GM18870 (cell line): ENCODE data around the gene POGLUT3.

ENCODE experiments used
- ATAC-seq: cut with Tn5 transposase; IDR thresholded peaks from one replicate; pipeline ENCODE4 v1.9.1; 2021; ENCODE audit warnings: moderate library complexity; ENCODE audit not compliant: unreplicated experiment

POGLUT3 gene

DNA sequence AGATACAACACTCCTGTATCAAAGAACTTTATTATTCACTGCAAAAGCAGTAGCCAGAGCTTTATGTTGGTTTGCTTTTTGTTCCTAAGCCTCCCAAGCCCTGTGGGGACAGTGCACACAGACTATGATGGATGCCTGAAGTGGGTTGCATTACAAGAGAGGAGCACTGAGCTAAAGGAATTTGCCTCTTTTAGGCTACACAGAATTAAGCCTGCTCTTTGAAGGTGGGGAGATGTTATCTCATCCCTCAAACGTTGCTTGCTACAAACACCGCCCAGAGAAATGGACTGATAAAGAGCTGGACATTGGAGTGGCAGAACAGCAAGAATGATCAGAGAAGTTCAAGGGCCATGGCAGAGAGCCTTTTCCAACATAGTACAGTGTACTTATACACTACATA is 2.5 kb upstream of the POGLUT3 start:
- no peak for ATAC-seq

DNA sequence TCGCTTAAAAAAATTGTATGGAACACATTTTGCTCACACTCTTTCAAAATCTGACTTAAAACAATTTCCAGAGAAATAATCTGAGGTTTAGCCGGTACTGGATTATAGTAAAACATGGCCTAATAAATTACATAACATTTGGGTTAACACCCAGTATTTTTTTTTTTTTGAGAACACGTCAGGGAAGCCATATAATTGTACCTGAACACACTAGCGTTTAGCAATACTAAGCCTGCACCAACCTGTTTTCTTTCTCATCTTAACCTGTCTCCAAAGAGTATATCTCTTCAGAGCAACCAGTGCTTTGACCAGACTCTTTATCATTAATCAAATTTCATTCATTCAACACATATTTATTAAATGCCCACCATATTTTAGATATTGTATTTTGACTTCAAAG is 2.0 kb upstream of the POGLUT3 start:
- no peak for ATAC-seq

DNA sequence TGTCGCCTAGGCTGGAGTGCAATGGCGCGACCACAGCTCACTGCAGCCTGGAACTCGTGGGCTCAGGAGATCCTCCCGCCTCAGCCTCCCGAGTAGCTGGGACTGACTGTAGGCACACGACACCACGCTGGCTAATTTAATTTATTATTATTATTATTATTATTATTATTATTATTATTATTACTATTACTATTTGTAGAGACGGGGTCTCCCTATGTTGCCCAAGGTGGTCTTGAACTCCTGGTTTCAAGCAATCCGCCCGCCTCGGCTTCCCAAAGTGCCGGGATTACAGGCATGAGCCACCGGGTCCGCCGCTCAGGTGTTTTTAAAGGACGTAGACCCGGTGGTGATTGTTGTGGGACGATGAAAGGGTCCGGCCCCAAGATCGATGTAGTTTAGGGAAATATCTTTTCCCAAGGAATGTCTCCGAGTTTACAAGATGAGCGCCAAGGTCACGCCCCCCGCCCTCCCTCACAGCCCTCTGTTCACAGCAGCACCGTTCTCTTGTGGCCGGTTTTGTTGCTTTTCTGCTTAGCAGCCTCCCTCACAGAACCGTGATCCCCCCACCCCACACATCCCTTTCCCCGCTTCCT is 728 bp upstream of the POGLUT3 start:
- ATAC-seq = no peak

DNA sequence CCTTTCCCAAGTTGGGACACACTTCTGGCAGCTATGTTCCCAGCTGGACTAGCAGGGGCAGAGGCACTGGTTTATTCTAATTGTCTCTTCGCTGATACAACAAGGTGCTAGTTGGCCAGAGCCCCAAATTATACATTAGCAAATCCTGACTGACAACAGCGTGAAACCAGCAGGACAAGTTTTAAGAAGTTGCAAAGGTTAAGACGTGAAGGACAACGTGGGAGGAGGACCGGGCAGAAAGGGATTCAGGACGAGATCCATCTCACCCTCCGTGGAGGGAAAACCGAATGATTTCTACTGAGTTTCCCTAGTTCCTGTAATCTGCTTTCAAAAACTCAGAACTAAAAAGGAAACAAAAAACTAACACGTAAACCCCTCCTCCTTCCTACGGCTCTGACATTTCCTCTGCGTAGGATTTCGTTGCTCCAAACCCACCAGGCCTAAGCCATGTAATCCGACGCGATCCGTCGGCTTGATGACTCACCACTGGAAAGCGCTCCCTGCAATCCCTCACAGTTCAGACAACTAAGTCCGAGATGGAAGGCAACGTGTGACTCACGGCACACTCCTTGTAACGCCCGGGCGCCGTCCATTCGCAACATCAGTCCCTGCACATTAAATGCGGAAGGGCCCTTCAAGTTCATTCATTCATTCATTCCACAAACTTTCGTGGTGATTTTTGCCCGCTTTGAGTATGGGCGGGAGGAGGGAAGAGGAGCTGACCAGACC is 703 bp downstream of the POGLUT3 start:
- peak; percentile 69 for ATAC-seq

DNA sequence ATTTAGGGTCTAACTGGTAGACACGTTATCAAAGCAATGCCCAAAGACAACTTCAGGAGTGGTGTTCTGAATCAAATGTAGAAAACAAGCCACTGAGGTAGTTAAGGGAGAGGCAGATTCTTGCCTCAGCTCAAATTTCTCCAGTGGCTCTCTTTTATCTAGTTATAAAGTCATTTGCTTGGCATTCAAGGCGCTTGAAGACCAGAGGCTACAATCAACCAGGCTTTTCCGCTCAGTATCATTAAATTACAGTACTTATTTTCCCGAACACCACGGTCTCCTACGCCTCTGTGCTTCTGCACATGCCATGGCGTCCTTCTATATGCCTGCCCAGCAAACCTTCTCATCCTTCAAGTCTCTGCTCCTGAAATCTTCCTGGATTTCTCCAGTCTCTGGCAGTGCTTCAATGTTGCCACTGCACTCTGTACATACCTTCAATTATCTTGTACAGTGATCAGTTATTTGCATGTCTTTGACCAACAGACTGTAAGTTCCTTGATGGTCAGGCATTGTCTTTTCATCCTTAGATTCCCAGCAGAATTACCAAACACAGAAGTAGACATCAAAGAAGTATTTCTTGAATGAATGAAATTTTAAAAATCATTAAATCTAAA is 1.4 kb downstream of the POGLUT3 start:
- ATAC-seq = no peak

DNA sequence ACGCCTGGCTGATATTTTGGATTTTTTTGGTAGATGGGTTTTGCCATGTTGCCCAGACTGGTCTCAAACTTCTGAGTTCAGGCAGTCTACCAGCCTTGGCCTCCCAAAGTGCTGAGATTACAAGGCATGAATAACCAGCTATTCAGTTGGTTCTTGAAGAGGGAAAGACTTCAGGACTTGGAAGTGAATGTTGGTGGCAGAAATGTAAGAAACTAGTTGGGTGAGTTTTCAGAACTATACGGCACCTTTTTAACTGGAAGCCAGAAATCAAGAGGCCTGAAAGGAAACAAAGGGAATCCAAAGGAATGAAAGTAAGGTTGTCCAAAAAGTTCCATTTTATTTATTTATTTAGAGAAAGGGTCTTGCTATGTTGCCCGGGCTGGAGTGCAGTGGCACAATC is 2.9 kb downstream of the POGLUT3 start:
- no peak for ATAC-seq

- no peak for ATAC-seq
Measured at GRCh38 chr11:108494182-108494581, 4.0 kb downstream of the POGLUT3 start.

DNA sequence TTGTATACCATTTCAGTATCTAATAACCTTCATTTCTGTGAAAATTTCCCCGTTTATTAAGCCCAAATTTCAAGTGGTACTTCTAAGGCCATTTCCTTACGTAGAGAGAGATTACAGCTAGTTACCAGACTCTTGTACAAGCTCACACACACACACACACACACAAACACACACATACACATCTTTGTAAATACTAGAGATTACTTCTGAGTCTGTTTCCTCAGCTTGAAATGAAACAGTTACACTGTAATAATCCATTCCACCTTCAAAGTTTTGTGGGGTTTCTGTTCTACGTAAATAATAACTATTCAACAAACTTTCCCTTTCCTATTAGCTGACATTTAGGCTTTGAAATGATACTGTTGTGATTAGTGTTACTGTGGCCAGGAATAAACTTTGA is 6.2 kb downstream of the POGLUT3 start:
- ATAC-seq = no peak

DNA sequence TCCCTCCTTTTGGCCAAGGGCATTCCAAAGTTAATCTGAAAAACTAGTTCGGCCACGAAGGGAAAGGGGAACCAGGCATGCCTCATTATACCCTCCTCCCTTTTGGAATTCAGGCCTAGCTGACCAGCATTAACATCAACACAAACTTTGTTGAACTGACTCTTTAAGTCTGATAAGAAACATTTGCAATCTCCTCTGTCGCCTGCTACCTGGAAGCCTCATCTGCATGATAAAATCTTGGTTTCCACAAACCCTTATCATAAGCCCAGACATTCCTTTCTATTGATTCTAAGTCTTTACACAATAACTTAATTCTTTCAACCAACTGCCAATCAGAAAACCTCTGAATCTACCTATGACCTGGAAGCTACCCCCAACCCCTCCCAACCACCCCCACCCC is 11.4 kb downstream of the POGLUT3 start:
- no peak for ATAC-seq

DNA sequence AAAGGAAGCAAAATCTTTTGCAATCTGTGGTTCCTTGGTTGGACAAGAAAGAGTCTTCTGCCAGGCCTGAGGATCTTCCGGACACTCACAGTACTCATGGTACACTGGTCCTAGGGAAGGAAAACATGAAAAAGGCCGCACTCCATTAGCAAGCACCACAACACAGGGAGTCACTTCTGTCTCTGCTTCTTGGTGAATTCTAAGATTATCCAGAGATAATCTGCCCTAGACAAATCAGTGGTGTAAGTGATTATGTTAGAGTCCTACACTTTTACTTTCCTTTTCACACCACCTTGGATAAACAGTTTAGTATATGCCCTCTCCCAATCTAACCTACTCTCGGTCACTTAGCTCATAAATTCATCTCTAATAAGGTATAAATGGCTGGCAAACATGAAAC is 11.9 kb downstream of the POGLUT3 start:
- no peak for ATAC-seq

- ATAC-seq = no peak
Measured at GRCh38 chr11:108483163-108483562, 15.0 kb downstream of the POGLUT3 start.

DNA sequence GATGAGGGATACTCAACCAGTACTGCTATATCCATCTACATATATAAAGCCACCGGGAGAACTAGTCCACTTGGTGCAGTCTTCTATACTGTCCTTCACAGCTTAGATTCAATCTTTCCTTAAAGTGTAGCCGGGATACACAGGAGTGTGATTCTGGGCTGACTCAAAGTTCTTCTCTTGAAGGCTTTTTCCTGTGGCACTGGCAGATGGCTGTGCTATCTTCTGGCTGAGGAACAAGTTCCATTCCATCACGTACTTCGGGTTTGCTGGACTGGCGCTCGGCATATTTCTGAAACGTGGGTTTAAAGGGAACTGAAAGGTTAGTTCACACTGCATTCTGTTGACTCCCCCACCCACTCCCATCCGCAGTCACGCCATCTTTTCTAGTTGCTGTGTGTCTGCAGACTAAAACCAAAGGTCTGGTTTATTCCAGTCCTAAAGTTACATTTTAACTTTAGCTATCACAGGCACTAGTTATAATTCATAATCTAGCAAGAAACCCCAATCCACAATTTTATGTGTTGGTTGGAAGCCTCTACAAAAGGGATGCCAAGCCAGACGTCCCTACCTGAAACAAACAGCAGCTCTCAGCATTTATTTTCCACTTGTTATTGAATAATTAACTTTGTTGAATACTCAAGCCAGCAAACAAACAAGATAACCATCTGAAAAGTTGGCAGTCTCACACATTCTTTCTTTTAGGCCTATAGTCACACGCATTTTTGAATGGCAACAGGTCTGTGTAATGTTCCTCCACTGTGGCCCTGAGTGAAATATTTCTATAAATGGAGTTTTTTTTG is 23.3 kb downstream of the POGLUT3 start:
- no peak for ATAC-seq

- no peak for ATAC-seq
Measured at GRCh38 chr11:108472681-108473080, 25.5 kb downstream of the POGLUT3 start.

- no peak for ATAC-seq
Measured at GRCh38 chr11:108468478-108468864, 29.7 kb downstream of the POGLUT3 start.

DNA sequence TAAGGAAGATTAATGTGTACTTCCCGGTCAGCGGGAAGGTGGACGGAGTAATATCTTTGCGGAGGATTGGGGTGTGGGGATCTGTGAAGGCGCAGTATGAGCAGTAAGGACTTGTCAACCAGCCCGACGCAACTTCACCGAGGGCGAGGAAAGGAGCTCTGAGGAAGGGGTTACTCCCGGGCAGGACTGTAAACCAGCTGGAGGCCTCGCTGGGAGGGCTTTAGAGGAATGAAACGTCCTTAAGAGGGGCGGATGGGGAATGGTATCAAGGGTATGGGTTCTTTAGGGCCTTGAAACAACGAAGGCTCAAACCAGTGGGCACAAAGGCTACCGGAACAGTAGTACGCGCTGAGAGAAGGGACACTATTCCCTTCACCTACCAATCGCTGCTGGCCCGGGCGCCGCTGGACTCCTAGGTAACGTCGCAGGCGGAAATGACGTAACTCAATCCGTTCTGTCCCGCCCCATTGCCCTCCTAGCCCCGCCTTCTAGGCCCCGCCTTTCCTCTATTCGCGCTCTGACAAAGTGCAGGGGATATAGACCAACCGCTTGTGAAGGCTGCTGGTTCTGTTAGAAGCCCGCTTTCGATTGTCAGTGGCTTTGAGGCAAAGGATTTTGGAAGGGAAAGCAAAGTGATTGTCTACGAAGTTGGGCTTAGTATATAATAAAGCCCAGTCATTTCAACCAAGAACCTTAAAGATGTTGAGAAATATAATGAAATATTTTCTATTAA is 30.9 kb downstream of the POGLUT3 start, which contains the start of gene C11orf65:
Gene C11orf65, minus strand, starts transcription at position 439 of the 733 bp plus-strand sequence. CDS start 5,970 bp downstream, outside the sequence.
- peak; percentile 97 for ATAC-seq

DNA sequence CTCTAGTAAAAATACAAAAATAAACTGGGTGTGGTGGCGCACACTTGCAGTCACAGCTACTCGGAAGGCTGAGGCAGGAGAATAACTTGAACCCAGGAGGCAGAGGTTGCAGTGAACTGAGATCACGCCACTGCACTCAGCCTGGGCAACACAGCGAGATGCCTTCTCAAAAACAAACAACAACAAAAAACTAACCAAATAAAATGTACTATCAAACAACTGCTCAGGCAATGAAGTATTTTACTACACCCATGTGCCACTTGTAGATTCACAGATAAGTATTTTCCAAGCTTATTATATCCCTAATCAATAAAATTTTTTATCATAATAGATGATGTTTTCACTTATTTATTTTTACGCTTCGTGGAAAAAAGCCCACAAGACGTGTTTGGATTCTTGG is 31.8 kb downstream of the POGLUT3 start:
- ATAC-seq = no peak

DNA sequence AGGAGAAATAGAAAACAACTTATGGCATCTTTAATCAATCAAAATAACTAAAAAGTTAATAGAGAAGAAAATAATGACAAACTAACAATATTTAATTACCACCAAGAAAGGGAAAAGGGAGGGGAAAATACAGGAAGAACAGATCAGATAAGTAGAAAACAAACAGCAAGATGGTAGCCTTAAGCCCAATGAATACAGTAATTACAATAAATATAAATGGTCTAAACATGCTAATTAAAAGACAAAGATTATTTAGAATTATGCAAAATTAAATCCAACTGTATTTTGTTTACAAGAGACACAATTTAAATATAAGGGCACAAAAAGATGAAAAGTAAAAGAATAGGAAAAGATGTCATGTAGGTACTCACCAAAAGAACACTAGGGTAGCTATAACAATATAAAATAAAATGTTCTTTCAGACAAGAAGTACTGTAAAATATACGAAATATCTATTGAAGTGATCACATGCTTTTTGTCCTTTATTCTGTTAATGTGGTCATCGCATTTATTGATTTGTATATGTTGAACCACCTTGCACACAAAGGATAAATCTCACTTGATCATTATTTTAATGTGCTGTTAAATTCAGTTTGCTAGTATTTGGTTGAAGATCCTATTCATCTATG is 44.9 kb downstream of the POGLUT3 start:
- no peak for ATAC-seq
